Spleen (tissue), 11 donors: Measurements from ENCODE around the gene ADNP2. TPM values are rescaled to one million over a fixed set of nuclear protein-coding genes. Genes with fewer than 3 reads are reported as not detected.

Source experiments
- DNase-seq: peaks from one replicate; pipeline ENCODE4 v3.0.0-alpha.2; 2020
- H3K27ac ChIP-seq, 8 donors: fragments of 200-600 bp; sonication (generic) in 7 of 8; 1 replicate in 4 of 8; 2 replicates in 4 of 8; pipeline versions ENCODE4 v1.5.0 to v1.8.0; 2016 to 2021; ENCODE audit warnings: inconsistent platforms in 4 of 8, mild to moderate bottlenecking in 4 of 8, moderate library complexity in 1 of 8
- H3K27me3 ChIP-seq, 7 donors: fragments of 200-600 bp; sonication (generic) in 6 of 7; replicated peaks in 1 of 7; 1 replicate in 4 of 7; 2 replicates in 3 of 7; pipeline versions ENCODE4 v1.5.0 to v1.8.0; 2016 to 2021; ENCODE audit warnings: inconsistent platforms in 3 of 7, mild to moderate bottlenecking in 1 of 7
- H3K36me3 ChIP-seq, 6 donors: fragments of 200-600 bp; sonication (generic) in 5 of 6; 1 replicate in 4 of 6; 2 replicates in 2 of 6; pipeline versions ENCODE4 v1.5.0 to v1.8.0; 2016 to 2021; ENCODE audit warnings: inconsistent platforms in 2 of 6
- H3K4me1 ChIP-seq, 6 donors: fragments of 200-600 bp; sonication (generic) in 5 of 6; 1 replicate in 3 of 6; 2 replicates in 3 of 6; pipeline versions ENCODE4 v1.5.0 to v1.8.0; 2016 to 2021; ENCODE audit warnings: inconsistent platforms in 3 of 6
- H3K4me3 ChIP-seq, 8 donors: fragments of 200-600 bp; sonication (generic) in 7 of 8; 1 replicate in 4 of 8; 2 replicates in 4 of 8; pipeline versions ENCODE4 v1.5.0 to v1.8.0; 2016 to 2021; ENCODE audit warnings: inconsistent platforms in 4 of 8, mild to moderate bottlenecking in 4 of 8, moderate library complexity in 2 of 8
- H3K9me3 ChIP-seq, 8 donors: fragments of 200-600 bp; sonication (generic) in 7 of 8; 1 replicate in 4 of 8; 2 replicates in 4 of 8; pipeline versions ENCODE4 v1.5.0 to v1.8.0; 2016 to 2021; ENCODE audit warnings: inconsistent platforms in 4 of 8
- CTCF ChIP-seq, 11 experiments: fragments of 200-600 bp in 7 of 11; fragments of 450-650 bp in 4 of 11; sonication (generic) in 4 of 11; IDR thresholded peaks in 8 of 11; conservative IDR thresholded peaks in 3 of 11; 1 replicate in 7 of 11; 2 replicates in 4 of 11; pipeline versions ENCODE4 v1.4.0 to v1.8.0; 2016 to 2021; ENCODE audit warnings: antibody characterized with exemption in 11 of 11, inconsistent platforms in 4 of 11, mild to moderate bottlenecking in 1 of 11
- POLR2A ChIP-seq, 3 donors: fragments of 450-650 bp; IDR thresholded peaks; one replicate each; pipeline ENCODE4 v1.5.1; 2017; ENCODE audit warnings: antibody characterized with exemption in 3 of 3, mild to moderate bottlenecking in 1 of 3
- POLR2AphosphoS5 ChIP-seq, 3 donors: sonication (generic); formaldehyde crosslinking; IDR thresholded peaks; one replicate each; pipeline ENCODE4 v1.5.1; 2017; ENCODE audit warnings: antibody characterized with exemption in 3 of 3
- WGBS, 5 donors: extraction: QIAGEN DNeasy Blood & Tissue Kit in 3 of 5; methylation state at CpG; one replicate each; pipeline versions ENCODE4 v1.1.5 to v1.1.7; 2013 to 2018; 5-methylcytosine and 5-hydroxymethylcytosine counted together
- intact Hi-C: fragments of 100-400 bp; cut with DNase I; formaldehyde crosslinking; loops from one replicate; pipeline ENCODE4 v1.15.0; 2023; ENCODE audit warnings: low total_unique reads
- polyA plus RNA-seq, 3 donors: library from polyadenylated mRNA; stranded (reverse); fragments of 200-250 nt; gene quantifications; one replicate each; pipeline ENCODE4 v1.2.1, GENCODE V29; 2013
- total RNA-seq, 7 donors: library from RNA; depleted of rRNA in 3 of 7; stranded (reverse); fragments of >200 nt in 3 of 7; fragmentation: NEBNext Ultra II Directional in 4 of 7; extraction: Animal tissue kit (Norgen Biotek cat#: 25700) in 4 of 7; gene quantifications; one replicate each; pipeline versions ENCODE4 v1.1.0 to v1.2.1, GENCODE V29; 2016 to 2021
- donor health status: healthy with polysubstance abuse.
- donor health status: DM: no; HTN: no; CAD: no; lungs with moderate emphysema.
- donor health status: DM: no; HTN: no; CAD: no.
- donor health status: Bipolar disorder and iron deficiency.
- donor health status: healthy.
- donor health status: DM: no; HTN: no; CAD: no.
- donor health status: DM: yes; HTN: yes; CAD: no.

Gene ADNP2
- total and polyA plus RNA-seq, 10 donors: 3.5 to 20.6 (median 15.1) TPM

- H3K27ac ChIP-seq: no peak overlapping the region
- 68 to 95% (median 83%) methylated on average over 7 of the region's 7 CpGs for WGBS, 5 donors
Observed at GRCh38 chr18:80129672-80130367, 20.8 kb downstream of the ADNP2 start.

GRCh38 chr18:80130555-80130954, 21.5 kb downstream of the ADNP2 start:
- 65 to 93% (median 76%) methylated on average over 5 of the region's 5 CpGs for WGBS, 5 donors
- Histone ChIP-seq H3K27me3 (no peaks in the 10 kb centered on the region), H3K4me1 (peaks cover 0 to 9% (median 0%) of the 10 kb centered on the region in 6 donors), H3K27ac (no peak overlapping the region), H3K9me3 (no peaks in the 10 kb centered on the region), H3K4me3 (no peak overlapping the region), H3K36me3 (peaks cover 0 to 48% (median 11%) of the 10 kb centered on the region in 6 donors)
- TF ChIP-seq POLR2AphosphoS5 (IDR thresholded peaks at IDR 0.05) (no peak), CTCF (IDR thresholded peaks at IDR 0.05 in 8 of 11, conservative IDR thresholded peaks at IDR 0.05 in 3 of 11) (no peak), POLR2A (IDR thresholded peaks at IDR 0.05) (no peak)
- no peak for DNase-seq
- intact Hi-C loops: no loop called here

More at GRCh38 chr18:80129672-80130367, 20.8 kb downstream of the ADNP2 start:
- DNase-seq: no peak
- Histone ChIP-seq H3K9me3 (no peaks in the 10 kb centered on the region), H3K4me1 (peaks cover 0 to 9% (median 0%) of the 10 kb centered on the region in 6 donors), H3K27me3 (no peaks in the 10 kb centered on the region), H3K4me3 (no peak overlapping the region), H3K36me3 (peaks cover 0 to 41% (median 8%) of the 10 kb centered on the region in 6 donors)
- intact Hi-C loops: no loop called here
- TF ChIP-seq POLR2AphosphoS5 (IDR thresholded peaks at IDR 0.05): no peak

- 84 to 90% (median 88%) methylated on average over 3 of the region's 3 CpGs for whole genome bisulfite sequencing, 5 donors
- no peak for DNase-seq
- intact Hi-C loops: no loop called here
- Histone ChIP-seq H3K4me1 (no peaks in the 10 kb centered on the region), H3K27ac (no peak overlapping the region), H3K9me3 (no peaks in the 10 kb centered on the region), H3K36me3 (peaks cover 3 to 59% (median 28%) of the 10 kb centered on the region in 6 donors), H3K27me3 (no peaks in the 10 kb centered on the region), H3K4me3 (no peak overlapping the region)
- TF ChIP-seq POLR2A (IDR thresholded peaks at IDR 0.05) (no peak), CTCF (IDR thresholded peaks at IDR 0.05 in 8 of 11, conservative IDR thresholded peaks at IDR 0.05 in 3 of 11) (no peak)
Observed at GRCh38 chr18:80132180-80132812, 23.2 kb downstream of the ADNP2 start.

GRCh38 chr18:80133124-80133523, 24.1 kb downstream of the ADNP2 start:
- H3K36me3 ChIP-seq: peaks cover 3 to 67% (median 36%) of the 10 kb centered on the region in 6 donors
- H3K27ac ChIP-seq: no peak overlapping the region
- no peak for DNase-seq
- H3K4me1 ChIP-seq: no peaks in the 10 kb centered on the region
- intact Hi-C loops: no loop called here
- H3K4me3 ChIP-seq: no peak overlapping the region
- WGBS, 5 donors: 62 to 92% (median 70%) methylated on average over 1 of the region's 1 CpG
- TF ChIP-seq CTCF (IDR thresholded peaks at IDR 0.05 in 8 of 11, conservative IDR thresholded peaks at IDR 0.05 in 3 of 11): no peak
- TF ChIP-seq POLR2A (IDR thresholded peaks at IDR 0.05): no peak
- no peak for TF ChIP-seq POLR2AphosphoS5 (IDR thresholded peaks at IDR 0.05)
- H3K27me3 ChIP-seq: no peaks in the 10 kb centered on the region
- H3K9me3 ChIP-seq: no peaks in the 10 kb centered on the region
